ENCODE results near the gene TSEN34. TPM values are rescaled to one million over a fixed set of nuclear protein-coding genes. Genes with fewer than 3 reads are reported as not detected.

Gene TSEN34
- 81.1 to 135 TPM (median 123 TPM) in 5 replicates for total RNA-seq (2022; extraction: Qiagen RNA extraction; ENCODE audit: low read depth)

DNA sequence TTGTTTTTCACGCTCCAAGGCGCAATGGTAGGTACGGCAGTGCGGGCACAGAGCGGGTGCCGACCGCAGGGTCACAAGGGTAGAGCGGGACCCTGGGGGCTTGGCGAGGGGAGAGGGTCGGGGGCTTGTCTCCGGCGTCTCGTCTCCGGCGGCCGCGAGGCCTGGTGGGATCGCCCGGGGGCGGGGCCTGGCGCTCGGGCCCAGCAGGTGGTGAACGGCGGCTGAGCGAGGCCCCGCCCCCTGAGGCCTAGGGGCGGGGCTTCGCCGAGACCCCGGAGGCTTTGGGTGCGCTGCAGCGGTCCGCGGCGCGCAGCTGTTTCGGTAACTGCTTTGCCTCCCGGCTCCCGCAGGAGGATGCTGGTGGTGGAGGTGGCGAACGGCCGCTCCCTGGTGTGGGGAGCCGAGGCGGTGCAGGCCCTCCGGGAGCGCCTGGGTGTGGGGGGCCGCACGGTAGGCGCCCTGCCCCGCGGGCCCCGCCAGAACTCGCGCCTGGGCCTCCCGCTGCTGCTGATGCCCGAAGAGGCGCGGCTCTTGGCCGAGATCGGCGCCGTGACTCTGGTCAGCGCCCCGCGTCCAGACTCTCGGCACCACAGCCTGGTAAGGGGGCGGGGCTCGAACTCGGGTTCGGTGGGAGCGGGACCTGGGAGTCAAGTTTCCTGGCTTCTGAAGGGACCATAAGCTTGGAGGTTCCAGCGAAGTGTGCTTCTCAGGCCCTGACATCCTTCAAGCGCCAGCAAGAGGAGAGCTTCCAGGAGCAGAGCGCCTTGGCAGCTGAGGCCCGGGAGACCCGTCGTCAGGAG is at the start of gene TSEN34:
Gene TSEN34, plus strand, starts transcription at position 298 of the 800 bp plus-strand sequence. Its CDS starts 57 bp downstream, at position 355.

DNA sequence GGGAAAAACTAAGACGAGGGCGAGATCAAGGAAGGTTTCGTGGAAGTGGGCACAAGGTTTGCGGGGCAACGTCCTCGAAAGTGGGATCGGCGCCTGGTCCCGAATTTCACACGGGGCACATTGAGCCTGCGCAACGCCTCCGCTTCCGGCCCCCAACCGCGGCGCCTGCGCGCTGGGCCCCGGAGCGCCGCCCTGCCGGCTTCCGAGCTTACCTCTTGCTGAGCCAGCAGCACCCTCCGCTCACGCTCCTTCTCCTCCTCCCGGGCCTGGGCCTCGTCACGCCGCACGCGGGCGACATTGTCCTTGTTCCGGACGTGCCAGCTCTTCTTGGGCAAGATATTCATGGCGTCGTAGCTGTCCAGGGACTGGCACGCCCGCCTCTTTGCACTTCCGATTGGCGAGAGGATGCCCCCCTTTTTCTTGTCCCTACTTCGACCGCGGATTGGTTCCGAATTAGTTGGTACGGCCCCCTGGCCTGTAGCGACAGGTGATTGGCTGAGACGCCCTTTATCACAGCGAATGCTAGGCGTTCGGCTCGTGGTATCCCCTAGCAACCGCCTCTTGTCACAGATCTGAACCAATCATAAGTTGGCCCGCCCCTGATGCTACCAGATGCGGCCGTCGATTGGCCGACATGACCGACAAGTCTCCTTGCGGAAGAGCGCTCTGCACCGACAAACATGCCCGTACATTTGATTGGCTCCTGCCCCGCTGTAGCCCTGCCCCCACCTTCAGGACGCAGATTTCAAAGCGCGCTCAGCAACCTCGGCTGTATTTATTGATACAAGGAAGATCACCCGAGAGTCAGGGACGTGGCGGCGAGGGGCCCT is 31.5 kb upstream of the TSEN34 start, which contains the start of gene LENG1:
Gene LENG1, minus strand, starts transcription at position 370 of the 830 bp plus-strand sequence. Its CDS starts 26 bp downstream, at position 344.

GRCh38 chr19:54172471-54173358 is 18.4 kb upstream of the TSEN34 start, which contains the start of gene TMC4:
Gene TMC4, minus strand, starts transcription at chr19:54173160. Its CDS starts 43 bp downstream, at chr19:54173117.

GRCh38 chr19:54189145-54189734 is 1.9 kb upstream of the TSEN34 start, which contains the start of gene MBOAT7:
Gene MBOAT7, minus strand, starts transcription at chr19:54189580. Its CDS starts 1,072 bp downstream, at chr19:54188508.

GRCh38 chr19:54222474-54223276 is 31.6 kb downstream of the TSEN34 start, which contains the start of gene LILRB3:
Gene LILRB3, minus strand, starts transcription at chr19:54223007. Its CDS starts 31 bp downstream, at chr19:54222976.

DNA sequence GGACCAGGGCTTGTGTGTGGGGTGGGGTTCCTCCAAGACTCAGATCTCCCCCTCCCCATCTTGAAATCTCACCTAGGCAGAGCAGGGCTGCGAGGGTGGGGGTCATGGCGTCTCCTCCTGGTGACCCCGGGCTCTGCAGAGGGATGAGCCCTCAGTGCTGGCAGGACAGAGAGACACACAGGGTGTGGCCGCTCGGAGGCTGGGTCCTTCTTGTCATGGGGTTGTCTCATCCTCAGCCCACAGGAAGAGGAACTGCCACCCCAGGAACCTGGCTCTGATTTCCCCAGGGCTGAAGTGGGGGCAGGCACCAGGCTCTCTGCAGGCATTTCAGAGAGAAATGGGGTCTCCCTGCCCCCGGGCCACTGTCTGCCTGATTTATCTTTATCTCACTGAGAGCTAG is 51.5 kb downstream of the TSEN34 start, which contains the start of gene LILRA6:
Gene LILRA6, minus strand, starts transcription at position 145 of the 400 bp plus-strand sequence.

Other genes starting within 250 kb of the TSEN34 start
- gene CACNG8, start 228.4 kb upstream of the TSEN34 start, total RNA-seq (2022; extraction: Qiagen RNA extraction; ENCODE audit: low read depth) = 0.69 to 1.5 TPM (median 1.3 TPM) in 5 replicates
- 10.5 to 14.4 TPM (median 12.1 TPM) in 5 replicates for gene CACNG6, start 199.7 kb upstream of the TSEN34 start, total RNA-seq (2022; extraction: Qiagen RNA extraction; ENCODE audit: low read depth)
- 0.24 to 1.1 TPM (median 0.49 TPM) in 5 replicates for gene VSTM1, start 127.4 kb upstream of the TSEN34 start, total RNA-seq (2022; extraction: Qiagen RNA extraction; ENCODE audit: low read depth)
- gene TARM1, start 109.9 kb upstream of the TSEN34 start, total RNA-seq (2022; extraction: Qiagen RNA extraction; ENCODE audit: low read depth) = not detected in 5 replicates
- gene OSCAR, start 90.5 kb upstream of the TSEN34 start, total RNA-seq (2022; extraction: Qiagen RNA extraction; ENCODE audit: low read depth) = 0.20 to 0.59 TPM (median 0.32 TPM) in 5 replicates
- gene NDUFA3, start 88.5 kb upstream of the TSEN34 start, total RNA-seq (2022; extraction: Qiagen RNA extraction; ENCODE audit: low read depth) = 182 to 311 TPM (median 230 TPM) in 5 replicates
- 21.4 to 26.1 TPM (median 22.6 TPM) in 5 replicates for gene TFPT, start 75.7 kb upstream of the TSEN34 start, total RNA-seq (2022; extraction: Qiagen RNA extraction; ENCODE audit: low read depth)
- 105 to 129 TPM (median 117 TPM) in 5 replicates for gene PRPF31, start 75.6 kb upstream of the TSEN34 start, total RNA-seq (2022; extraction: Qiagen RNA extraction; ENCODE audit: low read depth)
- gene CNOT3, start 53.5 kb upstream of the TSEN34 start, total RNA-seq (2022; extraction: Qiagen RNA extraction; ENCODE audit: low read depth) = 57.2 to 72.3 TPM (median 69.3 TPM) in 5 replicates
- 8.1 to 10.5 TPM (median 8.3 TPM) in 5 replicates for gene LENG1, start 31.6 kb upstream of the TSEN34 start, total RNA-seq (2022; extraction: Qiagen RNA extraction; ENCODE audit: low read depth)
- 0.98 to 2.3 TPM (median 1.2 TPM) in 5 replicates for gene TMC4, start 18.1 kb upstream of the TSEN34 start, total RNA-seq (2022; extraction: Qiagen RNA extraction; ENCODE audit: low read depth)
- gene MBOAT7, start 1.7 kb upstream of the TSEN34 start, total RNA-seq (2022; extraction: Qiagen RNA extraction; ENCODE audit: low read depth) = 117 to 173 TPM (median 146 TPM) in 5 replicates
- gene RPS9, start 9.6 kb downstream of the TSEN34 start, total RNA-seq (2022; extraction: Qiagen RNA extraction; ENCODE audit: low read depth) = 2,109 to 2,638 TPM (median 2,211 TPM) in 5 replicates
- gene LILRB3, start 31.7 kb downstream of the TSEN34 start, total RNA-seq (2022; extraction: Qiagen RNA extraction; ENCODE audit: low read depth) = 0.16 to 0.28 TPM in 2 of 5 replicates, not detected in the others
- not detected in 5 replicates for gene LILRA6, start 51.5 kb downstream of the TSEN34 start, total RNA-seq (2022; extraction: Qiagen RNA extraction; ENCODE audit: low read depth)
- gene LILRB5, start 66.0 kb downstream of the TSEN34 start, total RNA-seq (2022; extraction: Qiagen RNA extraction; ENCODE audit: low read depth) = 0.02 TPM in 1 of 5 replicates, not detected in the others
- gene LILRB2, start 89.8 kb downstream of the TSEN34 start, total RNA-seq (2022; extraction: Qiagen RNA extraction; ENCODE audit: low read depth) = 0.03 to 0.28 TPM in 2 of 5 replicates, not detected in the others
- gene LILRA5, start 121.9 kb downstream of the TSEN34 start, total RNA-seq (2022; extraction: Qiagen RNA extraction; ENCODE audit: low read depth) = not detected in 5 replicates
- not detected in 5 replicates for gene LILRA4, start 147.9 kb downstream of the TSEN34 start, total RNA-seq (2022; extraction: Qiagen RNA extraction; ENCODE audit: low read depth)
- gene LAIR1, start 173.6 kb downstream of the TSEN34 start, total RNA-seq (2022; extraction: Qiagen RNA extraction; ENCODE audit: low read depth) = not detected in 5 replicates
- 0.28 to 0.31 TPM in 2 of 5 replicates, not detected in the others for gene TTYH1, start 224.2 kb downstream of the TSEN34 start, total RNA-seq (2022; extraction: Qiagen RNA extraction; ENCODE audit: low read depth)

Data from A549 treated with RU486 at 1 μM for 4 hours (cell line).